ENCODE results near the gene HRH1.

- TF ChIP-seq CTCF (IDR thresholded peaks at IDR 0.05) (no peak), POLR2A (IDR thresholded peaks at IDR 0.05) (no peak), POLR2AphosphoS5 (IDR thresholded peaks at IDR 0.05) (no peak)
Measured at GRCh38 chr3:11128682-11129632, 25.3 kb upstream of the HRH1 start.

Data from prostate gland (tissue), 2 donors.